ENCODE data around the gene CDKAL1.

DNA sequence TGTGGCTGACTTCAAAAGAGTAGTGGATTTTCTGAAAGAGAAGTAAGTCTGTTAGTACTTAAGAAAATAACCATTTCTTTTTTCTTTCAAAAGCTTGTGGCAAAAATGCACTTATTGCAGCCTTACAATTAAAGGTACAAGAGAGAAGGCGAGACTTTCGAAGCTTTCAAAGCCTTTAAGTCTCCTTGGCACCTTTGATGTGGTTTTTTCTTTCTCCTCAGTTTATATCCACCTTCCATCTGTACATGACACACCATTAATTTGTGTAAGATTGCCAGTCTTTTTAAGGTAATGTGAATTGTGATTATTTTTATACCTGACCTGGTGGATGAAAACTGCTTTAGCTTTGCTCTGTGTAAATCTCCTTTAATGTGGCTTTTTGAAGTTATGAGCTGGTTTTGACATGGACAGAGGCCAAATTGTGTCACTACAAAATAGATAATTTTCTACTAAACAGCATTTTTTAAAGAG is 466.1 kb downstream of the CDKAL1 start:
- TF ChIP-seq, protein P1, sequence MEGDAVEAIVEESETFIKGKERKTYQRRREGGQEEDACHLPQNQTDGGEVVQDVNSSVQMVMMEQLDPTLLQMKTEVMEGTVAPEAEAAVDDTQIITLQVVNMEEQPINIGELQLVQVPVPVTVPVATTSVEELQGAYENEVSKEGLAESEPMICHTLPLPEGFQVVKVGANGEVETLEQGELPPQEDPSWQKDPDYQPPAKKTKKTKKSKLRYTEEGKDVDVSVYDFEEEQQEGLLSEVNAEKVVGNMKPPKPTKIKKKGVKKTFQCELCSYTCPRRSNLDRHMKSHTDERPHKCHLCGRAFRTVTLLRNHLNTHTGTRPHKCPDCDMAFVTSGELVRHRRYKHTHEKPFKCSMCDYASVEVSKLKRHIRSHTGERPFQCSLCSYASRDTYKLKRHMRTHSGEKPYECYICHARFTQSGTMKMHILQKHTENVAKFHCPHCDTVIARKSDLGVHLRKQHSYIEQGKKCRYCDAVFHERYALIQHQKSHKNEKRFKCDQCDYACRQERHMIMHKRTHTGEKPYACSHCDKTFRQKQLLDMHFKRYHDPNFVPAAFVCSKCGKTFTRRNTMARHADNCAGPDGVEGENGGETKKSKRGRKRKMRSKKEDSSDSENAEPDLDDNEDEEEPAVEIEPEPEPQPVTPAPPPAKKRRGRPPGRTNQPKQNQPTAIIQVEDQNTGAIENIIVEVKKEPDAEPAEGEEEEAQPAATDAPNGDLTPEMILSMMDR (IDR thresholded peaks at IDR 0.05), result no peak
- TF ChIP-seq POLR2A (IDR thresholded peaks at IDR 0.05), result no peak
